BJ (cell line): ENCODE measurements around the gene ZNF474. TPM values are rescaled to one million over a fixed set of nuclear protein-coding genes. Genes with fewer than 3 reads are reported as not detected.
A peak's percentile ranks its signal among the peaks of the same experiment; 100 is the strongest.

Experiments
- CTCF ChIA-PET: fragments of 350-600 bp; formaldehyde crosslinking; extraction: SDS; loops from one replicate; lab custom pipeline; 2021; ENCODE audit warnings: antibody characterized with exemption, inconsistent platforms; lab: Yijun Ruan, JAX
- POLR2A ChIA-PET: fragments of 300-600 bp; sonication (Branson Sonifier 250); formaldehyde crosslinking; extraction: SDS; loops from one replicate; lab custom pipeline; 2021; ENCODE audit warnings: antibody characterized with exemption; lab: Charles Lee
- DNase-seq: peaks from one replicate; pipeline ENCODE4 v3.0.0-alpha.2; 2011; ENCODE audit warnings: low read depth
- H3K27me3 ChIP-seq: 2 replicates; pipeline ENCODE4 v1.6.0; 2011; ENCODE audit warnings: low read length; ENCODE audit not compliant: control insufficient read depth, insufficient read depth
- H3K36me3 ChIP-seq: 2 replicates; pipeline ENCODE4 v1.5.1; 2011; ENCODE audit warnings: low read length; ENCODE audit not compliant: control insufficient read depth, insufficient read depth
- H3K4me3 ChIP-seq: 2 replicates; pipeline ENCODE4 v1.5.1; 2011; ENCODE audit warnings: low read depth, mild to moderate bottlenecking, control low read depth, low read length
- polyA plus RNA-seq: library from polyadenylated mRNA; depleted of rRNA; stranded (reverse); fragments of >200 nt; gene quantifications from 2 replicates; pipeline ENCODE4 v1.2.3, GENCODE V29; 2011
- TF ChIP-seq, protein P1 (sequence below): IDR thresholded peaks from 2 replicates; pipeline ENCODE4 v1.5.1; 2011; ENCODE audit warnings: low read depth, mild to moderate bottlenecking, control low read depth, inconsistent platforms, low read length, moderate library complexity; ENCODE audit not compliant: insufficient read depth

The ZNF474 gene
- polyA plus RNA-seq, 1 experiment, result 0.22 TPM

- no peaks in the 10 kb centered on the region for H3K27me3 ChIP-seq
- POLR2A ChIA-PET, result no interaction called here
- TF ChIP-seq, protein P1, sequence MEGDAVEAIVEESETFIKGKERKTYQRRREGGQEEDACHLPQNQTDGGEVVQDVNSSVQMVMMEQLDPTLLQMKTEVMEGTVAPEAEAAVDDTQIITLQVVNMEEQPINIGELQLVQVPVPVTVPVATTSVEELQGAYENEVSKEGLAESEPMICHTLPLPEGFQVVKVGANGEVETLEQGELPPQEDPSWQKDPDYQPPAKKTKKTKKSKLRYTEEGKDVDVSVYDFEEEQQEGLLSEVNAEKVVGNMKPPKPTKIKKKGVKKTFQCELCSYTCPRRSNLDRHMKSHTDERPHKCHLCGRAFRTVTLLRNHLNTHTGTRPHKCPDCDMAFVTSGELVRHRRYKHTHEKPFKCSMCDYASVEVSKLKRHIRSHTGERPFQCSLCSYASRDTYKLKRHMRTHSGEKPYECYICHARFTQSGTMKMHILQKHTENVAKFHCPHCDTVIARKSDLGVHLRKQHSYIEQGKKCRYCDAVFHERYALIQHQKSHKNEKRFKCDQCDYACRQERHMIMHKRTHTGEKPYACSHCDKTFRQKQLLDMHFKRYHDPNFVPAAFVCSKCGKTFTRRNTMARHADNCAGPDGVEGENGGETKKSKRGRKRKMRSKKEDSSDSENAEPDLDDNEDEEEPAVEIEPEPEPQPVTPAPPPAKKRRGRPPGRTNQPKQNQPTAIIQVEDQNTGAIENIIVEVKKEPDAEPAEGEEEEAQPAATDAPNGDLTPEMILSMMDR, result peak; percentile 77
- CTCF ChIA-PET, result interaction anchor here (0.6 to 6.2 kb wide), 33 partner anchors 10 to 389 kb away, joined by 3 to 60 read pairs (median 4); no protein-coding TSS in a partner anchor
- no peaks in the 10 kb centered on the region for H3K36me3 ChIP-seq
- no peak overlapping the region for H3K4me3 ChIP-seq
- DNase-seq, result peak; percentile 27
Measured at GRCh38 chr5:122195802-122196394, 66.6 kb downstream of the ZNF474 start.

DNA sequence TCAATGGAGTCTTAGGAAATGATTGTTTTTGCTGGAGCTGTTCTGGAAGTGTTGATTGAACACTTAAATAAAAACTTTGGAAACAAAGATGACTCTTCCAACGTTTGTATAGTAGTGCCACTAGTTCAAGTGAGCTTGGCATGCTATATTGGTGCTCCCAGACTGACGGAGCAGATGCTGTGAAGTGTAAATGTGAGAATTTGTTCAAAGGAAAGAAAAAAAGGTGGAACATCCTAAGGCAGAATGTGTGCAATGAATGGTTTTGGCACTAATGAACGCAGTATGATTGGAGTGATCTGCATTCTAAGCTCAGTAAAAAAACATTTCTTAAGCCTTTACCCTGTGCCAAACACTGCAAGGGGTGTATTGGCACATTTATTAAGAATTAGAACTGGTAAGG is 69.8 kb downstream of the ZNF474 start:
- Histone ChIP-seq H3K4me3 (no peak overlapping the region), H3K36me3 (no peaks in the 10 kb centered on the region), H3K27me3 (no peaks in the 10 kb centered on the region)
- ChIA-PET POLR2A (no interaction called here), CTCF (interaction anchor here (0.6 to 2.2 kb wide), 5 partner anchors 15 to 299 kb away, joined by 3 to 12 read pairs (median 3); no protein-coding TSS in a partner anchor)
- TF ChIP-seq, protein P1, result no peak
- no peak for DNase-seq

DNA sequence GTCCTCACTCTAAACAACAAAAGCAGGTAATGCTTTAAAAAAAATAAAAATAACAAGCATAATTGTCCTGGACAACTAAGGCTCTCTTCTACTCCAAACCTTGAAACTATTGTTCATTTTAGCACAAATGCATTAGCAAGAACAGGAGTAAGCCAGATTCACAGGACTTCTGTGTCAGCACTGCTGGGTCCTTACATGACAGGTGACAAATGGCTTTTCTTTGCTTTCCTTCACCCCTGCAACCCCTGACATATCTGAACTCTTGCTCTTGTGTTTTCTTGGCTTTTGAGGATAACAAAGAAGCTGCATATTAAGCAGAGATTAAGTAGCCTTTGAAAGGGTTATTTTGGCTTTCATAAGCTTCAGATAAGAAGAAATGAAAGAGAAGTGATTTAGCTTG is 71.1 kb downstream of the ZNF474 start:
- peaks cover 2% of the 10 kb centered on the region; the same call in 1 of the 2 replicates for H3K27me3 ChIP-seq
- DNase-seq, result no peak
- POLR2A ChIA-PET, result no interaction called here
- TF ChIP-seq, protein P1, result no peak
- H3K4me3 ChIP-seq, result no peak overlapping the region
- CTCF ChIA-PET, result interaction anchor here (0.5 to 1.1 kb wide), 2 partner anchors 8 to 19 kb away, joined by 3 to 5 read pairs; no protein-coding TSS in a partner anchor
- no peaks in the 10 kb centered on the region for H3K36me3 ChIP-seq

- CTCF ChIA-PET, result interaction anchor here (0.5 to 1.5 kb wide), 3 partner anchors 9 to 19 kb away, joined by 3 to 5 read pairs (median 3); no protein-coding TSS in a partner anchor
- Histone ChIP-seq H3K4me3 (no peak overlapping the region), H3K27me3 (peaks cover 2% of the 10 kb centered on the region; the same call in 1 of the 2 replicates), H3K36me3 (no peaks in the 10 kb centered on the region)
- TF ChIP-seq, protein P1, result no peak
- POLR2A ChIA-PET, result no interaction called here
- DNase-seq, result no peak
Measured at GRCh38 chr5:122200865-122201264, 71.5 kb downstream of the ZNF474 start.

DNA sequence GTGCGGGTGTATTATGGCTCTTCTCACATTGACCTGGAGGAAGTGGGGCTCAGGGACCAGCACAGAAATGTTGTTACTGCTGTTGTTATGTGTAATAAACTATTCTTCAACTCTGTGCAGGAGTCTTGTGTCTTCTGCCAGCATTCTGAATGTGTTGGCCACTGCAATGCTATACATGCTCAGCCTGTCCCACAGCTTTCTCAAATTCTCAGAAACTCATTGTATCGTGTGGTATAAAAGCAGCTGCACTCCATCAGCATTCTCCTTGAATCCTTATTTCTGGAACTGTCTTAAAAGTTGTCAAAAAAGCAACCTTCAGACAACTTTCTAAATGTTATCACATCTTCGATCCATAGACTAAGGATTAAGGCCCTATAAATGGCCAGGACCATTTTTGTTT is 72.0 kb downstream of the ZNF474 start:
- TF ChIP-seq, protein P1, result no peak
- Histone ChIP-seq H3K27me3 (peaks cover 2% of the 10 kb centered on the region; the same call in 1 of the 2 replicates), H3K36me3 (no peaks in the 10 kb centered on the region), H3K4me3 (no peak overlapping the region)
- no peak for DNase-seq
- ChIA-PET CTCF (interaction anchor here (1.1 to 1.5 kb wide), 3 partner anchors 9 to 13 kb away, joined by 3 to 5 read pairs (median 3); no protein-coding TSS in a partner anchor), POLR2A (no interaction called here)
